Measurements from ENCODE around the gene NFATC2. TPM values are rescaled to one million over a fixed set of nuclear protein-coding genes. Genes with fewer than 3 reads are reported as not detected.
A peak's percentile ranks its signal among the peaks of the same experiment; 100 is the strongest.

The NFATC2 gene
- total RNA-seq, 3 donors from 2014 or later (not counting 1 experiment from before 2014, with no cell fraction given) = 141 to 195 (median 160) TPM

DNA sequence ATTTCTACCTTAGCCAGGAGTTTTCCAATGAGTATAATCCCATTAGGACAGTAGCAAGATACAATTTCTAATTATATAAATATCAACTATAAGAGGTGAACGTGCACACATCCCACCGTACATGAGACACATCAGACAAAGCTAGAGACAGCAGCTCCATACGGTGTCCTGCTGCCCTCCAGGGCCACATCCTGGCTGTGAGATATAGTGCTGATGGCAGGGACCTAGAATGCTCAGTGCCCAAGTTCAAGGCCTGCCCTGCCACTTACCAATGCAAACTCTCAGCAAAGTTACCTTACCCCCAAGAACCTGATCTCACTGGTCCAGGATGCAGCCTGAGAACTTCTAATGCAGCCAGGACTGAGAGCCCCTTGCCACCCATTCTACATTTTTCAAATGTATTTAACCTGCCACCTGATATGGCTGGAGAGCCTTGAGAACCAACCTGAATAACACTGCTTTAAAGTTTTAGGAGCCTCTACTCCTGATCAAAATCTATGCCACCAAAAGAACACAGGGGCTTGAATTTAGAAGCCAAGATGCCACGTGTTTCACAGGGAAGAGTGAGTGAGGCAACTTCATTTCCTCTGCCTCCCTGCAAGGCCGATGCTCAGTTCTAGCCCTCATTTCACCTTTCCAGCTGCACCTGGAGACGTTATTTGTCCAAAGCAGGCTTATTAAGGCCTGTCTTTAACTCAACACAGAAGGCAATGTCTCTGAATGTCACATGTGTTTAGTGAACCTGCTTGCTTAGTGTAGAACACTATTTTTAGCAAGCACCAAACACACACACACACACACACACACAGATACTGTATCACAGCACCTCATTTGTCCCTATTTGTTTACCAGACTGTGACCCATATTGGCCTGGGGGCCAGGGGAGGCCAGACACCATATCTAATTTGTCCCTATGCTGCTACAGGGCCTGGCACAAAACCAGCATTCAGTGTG, 6.1 kb downstream of the NFATC2 start:
- H3K4me1 ChIP-seq (ENCODE audit: control insufficient read depth, insufficient read depth, low read length) = peaks cover 91% of the 10 kb centered on the region
- Mint-ChIP-seq H3K4me3 (peak overlapping the region; percentile 99), H3K9me3 (no peaks in the 10 kb centered on the region), H3K36me3 (no peaks in the 10 kb centered on the region), H3K4me1 (peaks cover 93 to 99% of the 10 kb centered on the region in 2 donors), H3K27me3 (ENCODE audit: low read depth in 2 of 2) (no peaks in the 10 kb centered on the region), H3K27ac (peak overlapping the region; percentile 95 to 100)
- WGBS (ENCODE audit: insufficient coverage) = 18% methylated on average over 5 of the region's 6 CpGs
- intact Hi-C loops (cut with micrococcal nuclease) = no loop called here
- DNase-seq (peak in 1 of 2 donors; percentile 42), ATAC-seq (no peak)
- no peak overlapping the region for H3K4me3 ChIP-seq (ENCODE audit: low read length)
- peak overlapping the region; percentile 16 for H3K27ac ChIP-seq (ENCODE audit: low read length)
- H3K36me3 ChIP-seq (ENCODE audit: control insufficient read depth, insufficient read depth, low read length) = peaks cover 18% of the 10 kb centered on the region
- TF ChIP-seq, protein P1, sequence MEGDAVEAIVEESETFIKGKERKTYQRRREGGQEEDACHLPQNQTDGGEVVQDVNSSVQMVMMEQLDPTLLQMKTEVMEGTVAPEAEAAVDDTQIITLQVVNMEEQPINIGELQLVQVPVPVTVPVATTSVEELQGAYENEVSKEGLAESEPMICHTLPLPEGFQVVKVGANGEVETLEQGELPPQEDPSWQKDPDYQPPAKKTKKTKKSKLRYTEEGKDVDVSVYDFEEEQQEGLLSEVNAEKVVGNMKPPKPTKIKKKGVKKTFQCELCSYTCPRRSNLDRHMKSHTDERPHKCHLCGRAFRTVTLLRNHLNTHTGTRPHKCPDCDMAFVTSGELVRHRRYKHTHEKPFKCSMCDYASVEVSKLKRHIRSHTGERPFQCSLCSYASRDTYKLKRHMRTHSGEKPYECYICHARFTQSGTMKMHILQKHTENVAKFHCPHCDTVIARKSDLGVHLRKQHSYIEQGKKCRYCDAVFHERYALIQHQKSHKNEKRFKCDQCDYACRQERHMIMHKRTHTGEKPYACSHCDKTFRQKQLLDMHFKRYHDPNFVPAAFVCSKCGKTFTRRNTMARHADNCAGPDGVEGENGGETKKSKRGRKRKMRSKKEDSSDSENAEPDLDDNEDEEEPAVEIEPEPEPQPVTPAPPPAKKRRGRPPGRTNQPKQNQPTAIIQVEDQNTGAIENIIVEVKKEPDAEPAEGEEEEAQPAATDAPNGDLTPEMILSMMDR (IDR thresholded peaks at IDR 0.05) = no peak
- H3K27me3 ChIP-seq (ENCODE audit: control insufficient read depth, insufficient read depth, low read length) = no peaks in the 10 kb centered on the region
- no peaks in the 10 kb centered on the region for H3K9me3 ChIP-seq (ENCODE audit: control insufficient read depth, insufficient read depth, low read length)

DNA sequence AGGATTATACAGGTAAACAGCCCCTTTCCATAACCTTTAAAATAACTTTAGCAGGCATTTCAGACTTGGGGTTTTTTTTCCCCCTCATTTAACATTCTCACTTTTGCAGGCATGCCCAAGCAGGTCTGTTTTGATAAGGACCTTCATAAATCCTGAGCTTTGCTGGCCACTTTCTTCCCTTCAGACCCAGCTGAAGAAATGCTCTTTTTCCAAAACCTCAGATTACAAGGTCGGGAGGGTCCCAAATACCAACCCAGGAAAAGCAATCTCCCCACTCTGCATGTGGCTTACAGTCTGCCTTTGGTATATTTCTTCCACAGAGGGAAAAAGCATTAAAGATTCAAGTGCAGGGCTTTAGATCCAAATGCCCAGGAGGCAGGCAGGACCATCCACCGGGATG, 6.8 kb downstream of the NFATC2 start:
- 75% methylated on average over 2 of the region's 2 CpGs for WGBS (ENCODE audit: insufficient coverage)
- no peaks in the 10 kb centered on the region for H3K36me3 Mint-ChIP-seq
- no peak for ATAC-seq
- peaks cover 93% of the 10 kb centered on the region for H3K4me1 ChIP-seq (ENCODE audit: control insufficient read depth, insufficient read depth, low read length)
- no peaks in the 10 kb centered on the region for H3K9me3 ChIP-seq (ENCODE audit: control insufficient read depth, insufficient read depth, low read length)
- H3K27me3 Mint-ChIP-seq (ENCODE audit: low read depth in 2 of 2) = no peaks in the 10 kb centered on the region
- H3K4me3 Mint-ChIP-seq = peak overlapping the region; percentile 99
- H3K9me3 Mint-ChIP-seq = no peaks in the 10 kb centered on the region
- H3K36me3 ChIP-seq (ENCODE audit: control insufficient read depth, insufficient read depth, low read length) = peaks cover 18% of the 10 kb centered on the region
- no peak for DNase-seq
- peak overlapping the region; percentile 95 to 100 for H3K27ac Mint-ChIP-seq
- intact Hi-C loops (cut with micrococcal nuclease) = no loop called here
- H3K27ac ChIP-seq (ENCODE audit: low read length) = peak overlapping the region; percentile 46
- TF ChIP-seq, protein P1 (IDR thresholded peaks at IDR 0.05) = no peak
- peaks cover 93 to 99% of the 10 kb centered on the region in 2 donors for H3K4me1 Mint-ChIP-seq
- H3K27me3 ChIP-seq (ENCODE audit: control insufficient read depth, insufficient read depth, low read length) = no peaks in the 10 kb centered on the region
- no peak overlapping the region for H3K4me3 ChIP-seq (ENCODE audit: low read length)

DNA sequence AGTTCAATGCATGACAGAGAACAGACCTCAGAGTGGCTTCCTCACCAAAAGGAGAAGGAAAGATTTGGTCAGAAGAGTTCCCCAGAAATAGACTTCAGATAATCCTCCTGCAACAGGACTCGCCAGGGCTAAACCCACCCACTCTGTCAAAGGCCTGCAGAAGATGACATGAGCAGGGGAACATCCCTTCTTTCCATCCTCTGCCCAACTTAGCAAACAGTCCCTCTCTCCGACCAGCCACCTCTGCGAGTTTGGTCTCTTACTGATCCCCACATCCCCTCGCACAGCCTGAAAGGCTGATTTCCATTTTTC, 7.5 kb downstream of the NFATC2 start:
- H3K9me3 ChIP-seq (ENCODE audit: control insufficient read depth, insufficient read depth, low read length) = no peaks in the 10 kb centered on the region
- DNase-seq = no peak
- peaks cover 93 to 99% of the 10 kb centered on the region in 2 donors for H3K4me1 Mint-ChIP-seq
- peak overlapping the region; percentile 46 for H3K27ac ChIP-seq (ENCODE audit: low read length)
- peak overlapping the region; percentile 95 to 100 for H3K27ac Mint-ChIP-seq
- ATAC-seq = no peak
- WGBS (ENCODE audit: insufficient coverage) = 42% methylated on average over 4 of the region's 4 CpGs
- no peaks in the 10 kb centered on the region for H3K36me3 Mint-ChIP-seq
- TF ChIP-seq, protein P1 (IDR thresholded peaks at IDR 0.05) = no peak
- H3K4me3 ChIP-seq (ENCODE audit: low read length) = no peak overlapping the region
- no peaks in the 10 kb centered on the region for H3K27me3 ChIP-seq (ENCODE audit: control insufficient read depth, insufficient read depth, low read length)
- peak overlapping the region; percentile 99 for H3K4me3 Mint-ChIP-seq
- peaks cover 18% of the 10 kb centered on the region for H3K36me3 ChIP-seq (ENCODE audit: control insufficient read depth, insufficient read depth, low read length)
- H3K4me1 ChIP-seq (ENCODE audit: control insufficient read depth, insufficient read depth, low read length) = peaks cover 96% of the 10 kb centered on the region
- H3K9me3 Mint-ChIP-seq = no peaks in the 10 kb centered on the region
- H3K27me3 Mint-ChIP-seq (ENCODE audit: low read depth in 2 of 2) = no peaks in the 10 kb centered on the region
- intact Hi-C loops (cut with micrococcal nuclease) = no loop called here

All from natural killer cell (primary cell).